Measurements from ENCODE around the gene UMODL1.

DNA sequence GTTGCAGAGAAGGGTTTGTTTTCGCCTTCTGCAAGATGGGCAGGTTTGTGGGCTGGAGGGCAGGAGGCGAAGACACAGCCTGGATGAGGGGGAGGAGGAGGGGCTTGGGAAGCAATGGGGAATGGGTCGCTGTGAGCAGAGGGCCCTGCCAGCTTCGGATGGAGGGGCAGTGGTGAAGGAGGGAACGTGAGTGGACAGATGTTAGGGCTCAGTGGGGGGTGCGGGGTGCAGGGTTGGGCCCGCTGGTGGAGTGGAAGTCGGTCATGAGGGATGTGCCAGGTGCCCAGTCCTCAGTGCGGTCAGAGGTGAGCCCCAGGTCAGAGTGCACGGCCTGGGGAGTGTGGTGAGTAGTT, 92.4 kb downstream of the UMODL1 start:
- TF ChIP-seq, protein P1, sequence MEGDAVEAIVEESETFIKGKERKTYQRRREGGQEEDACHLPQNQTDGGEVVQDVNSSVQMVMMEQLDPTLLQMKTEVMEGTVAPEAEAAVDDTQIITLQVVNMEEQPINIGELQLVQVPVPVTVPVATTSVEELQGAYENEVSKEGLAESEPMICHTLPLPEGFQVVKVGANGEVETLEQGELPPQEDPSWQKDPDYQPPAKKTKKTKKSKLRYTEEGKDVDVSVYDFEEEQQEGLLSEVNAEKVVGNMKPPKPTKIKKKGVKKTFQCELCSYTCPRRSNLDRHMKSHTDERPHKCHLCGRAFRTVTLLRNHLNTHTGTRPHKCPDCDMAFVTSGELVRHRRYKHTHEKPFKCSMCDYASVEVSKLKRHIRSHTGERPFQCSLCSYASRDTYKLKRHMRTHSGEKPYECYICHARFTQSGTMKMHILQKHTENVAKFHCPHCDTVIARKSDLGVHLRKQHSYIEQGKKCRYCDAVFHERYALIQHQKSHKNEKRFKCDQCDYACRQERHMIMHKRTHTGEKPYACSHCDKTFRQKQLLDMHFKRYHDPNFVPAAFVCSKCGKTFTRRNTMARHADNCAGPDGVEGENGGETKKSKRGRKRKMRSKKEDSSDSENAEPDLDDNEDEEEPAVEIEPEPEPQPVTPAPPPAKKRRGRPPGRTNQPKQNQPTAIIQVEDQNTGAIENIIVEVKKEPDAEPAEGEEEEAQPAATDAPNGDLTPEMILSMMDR (IDR thresholded peaks at IDR 0.05), result no peak
- no peak for TF ChIP-seq EP300 (IDR thresholded peaks at IDR 0.05)

Data from tibial nerve (tissue), 4 donors.